ENCODE results near the gene REM2. TPM values are rescaled to one million over a fixed set of nuclear protein-coding genes. Genes with fewer than 3 reads are reported as not detected.

Gene REM2
- total RNA-seq, 1 experiment from 2014 or later: 1.2 TPM

- H2BK120ac ChIP-seq (ENCODE audit: low read depth, low read length, poor library complexity, severe bottlenecking): no peak overlapping the region
- no peaks in the 10 kb centered on the region for H3K27me3 Mint-ChIP-seq (ENCODE audit: low read depth)
- no peak overlapping the region for H3K4me3 Mint-ChIP-seq
- H2AFZ ChIP-seq (ENCODE audit: low read length): no peak overlapping the region
- H2BK20ac ChIP-seq (ENCODE audit: low read depth, low read length, poor library complexity, severe bottlenecking): no peak overlapping the region
- H3K9ac ChIP-seq (ENCODE audit: extremely low read depth, insufficient read length, low read length): no peak overlapping the region
- H3K56ac ChIP-seq (ENCODE audit: insufficient read length, low read depth, low read length): no peak overlapping the region
- no peak overlapping the region for H3K23ac ChIP-seq (ENCODE audit: insufficient read length, low read depth, low read length)
- H3T11ph ChIP-seq (ENCODE audit: low read length): no peak overlapping the region
- H3K18ac ChIP-seq (ENCODE audit: insufficient read length, low read depth, low read length): no peak overlapping the region
- H3K4ac ChIP-seq (ENCODE audit: low read depth, low read length): no peak overlapping the region
- H2AK5ac ChIP-seq (ENCODE audit: insufficient read length, low read length): no peak overlapping the region
- H3K9me3 Mint-ChIP-seq: no peaks in the 10 kb centered on the region
- H3K23me2 ChIP-seq (ENCODE audit: insufficient read length, low read depth, low read length, poor library complexity, severe bottlenecking): peaks cover 3% of the 10 kb centered on the region
- H3K4me2 ChIP-seq (ENCODE audit: insufficient read depth, insufficient read length, low read length): no peak overlapping the region
- no peaks in the 10 kb centered on the region; the same call in 1 of the 2 replicates for H3K79me2 ChIP-seq (ENCODE audit: insufficient read depth, low read length)
- no peak overlapping the region for H2BK15ac ChIP-seq (ENCODE audit: low read depth, low read length)
- no peak overlapping the region for H4K8ac ChIP-seq (replicated peaks; ENCODE audit: insufficient read length, low read depth, low read length)
- H3K79me1 ChIP-seq (ENCODE audit: insufficient read depth, low read depth, low read length, poor library complexity, severe bottlenecking): no peaks in the 10 kb centered on the region
- no peak overlapping the region for H4K5ac ChIP-seq (ENCODE audit: insufficient read length, low read depth, low read length)
- no CpG with 5 or more reads among the region's 8 CpGs for WGBS (ENCODE audit: extremely low coverage, insufficient read length, low lambda C conversion rate)
- H3K4me1 Mint-ChIP-seq: peaks cover 21 to 25% of the 10 kb centered on the region in 2 experiments
- peaks cover 17 to 61% (median 50%) of the 10 kb centered on the region in 3 experiments for H3K36me3 Mint-ChIP-seq (ENCODE audit: insufficient read depth in 1 of 3, low read depth in 3 of 3)
- H3K27me3 ChIP-seq (ENCODE audit: insufficient read depth, low read length): no peaks in the 10 kb centered on the region
- H4K91ac ChIP-seq (ENCODE audit: insufficient read length, low read depth, low read length): no peak overlapping the region
- peaks cover 9% of the 10 kb centered on the region; the same call in 1 of the 2 replicates for H3K4me1 ChIP-seq (ENCODE audit: insufficient read depth, low read length)
- H3K9me3 ChIP-seq (ENCODE audit: control insufficient read depth, low read depth, low read length): no peaks in the 10 kb centered on the region
- TF ChIP-seq, protein P1, sequence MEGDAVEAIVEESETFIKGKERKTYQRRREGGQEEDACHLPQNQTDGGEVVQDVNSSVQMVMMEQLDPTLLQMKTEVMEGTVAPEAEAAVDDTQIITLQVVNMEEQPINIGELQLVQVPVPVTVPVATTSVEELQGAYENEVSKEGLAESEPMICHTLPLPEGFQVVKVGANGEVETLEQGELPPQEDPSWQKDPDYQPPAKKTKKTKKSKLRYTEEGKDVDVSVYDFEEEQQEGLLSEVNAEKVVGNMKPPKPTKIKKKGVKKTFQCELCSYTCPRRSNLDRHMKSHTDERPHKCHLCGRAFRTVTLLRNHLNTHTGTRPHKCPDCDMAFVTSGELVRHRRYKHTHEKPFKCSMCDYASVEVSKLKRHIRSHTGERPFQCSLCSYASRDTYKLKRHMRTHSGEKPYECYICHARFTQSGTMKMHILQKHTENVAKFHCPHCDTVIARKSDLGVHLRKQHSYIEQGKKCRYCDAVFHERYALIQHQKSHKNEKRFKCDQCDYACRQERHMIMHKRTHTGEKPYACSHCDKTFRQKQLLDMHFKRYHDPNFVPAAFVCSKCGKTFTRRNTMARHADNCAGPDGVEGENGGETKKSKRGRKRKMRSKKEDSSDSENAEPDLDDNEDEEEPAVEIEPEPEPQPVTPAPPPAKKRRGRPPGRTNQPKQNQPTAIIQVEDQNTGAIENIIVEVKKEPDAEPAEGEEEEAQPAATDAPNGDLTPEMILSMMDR (conservative IDR thresholded peaks at IDR 0.05): no peak
- no peak overlapping the region for H2BK5ac ChIP-seq (ENCODE audit: insufficient read length, low read length)
- no peak overlapping the region for H2BK12ac ChIP-seq (ENCODE audit: insufficient read length, low read depth, low read length)
- no peak overlapping the region; a peak in 1 of 7 replicates for H3K27ac Mint-ChIP-seq
- H3K14ac ChIP-seq (ENCODE audit: insufficient read depth, low read length): no peak overlapping the region
- no peaks in the 10 kb centered on the region for H4K20me1 ChIP-seq (ENCODE audit: control insufficient read depth, insufficient read depth, insufficient read length)
- DNase-seq: no peak
- no peak overlapping the region for H3K27ac ChIP-seq (ENCODE audit: insufficient read length, low read depth, low read length)
Observed at GRCh38 chr14:22841769-22842168, 41.3 kb upstream of the REM2 start.
